ENCODE results near the gene SIRT4. TPM values are rescaled to one million over a fixed set of nuclear protein-coding genes. Genes with fewer than 3 reads are reported as not detected.

The SIRT4 gene
- total and polyA plus RNA-seq, 2 of the 13 experiments (the other 11 are each of a cell fraction or from before 2014, with no cell fraction given): 3.4 to 5.8 TPM

DNA sequence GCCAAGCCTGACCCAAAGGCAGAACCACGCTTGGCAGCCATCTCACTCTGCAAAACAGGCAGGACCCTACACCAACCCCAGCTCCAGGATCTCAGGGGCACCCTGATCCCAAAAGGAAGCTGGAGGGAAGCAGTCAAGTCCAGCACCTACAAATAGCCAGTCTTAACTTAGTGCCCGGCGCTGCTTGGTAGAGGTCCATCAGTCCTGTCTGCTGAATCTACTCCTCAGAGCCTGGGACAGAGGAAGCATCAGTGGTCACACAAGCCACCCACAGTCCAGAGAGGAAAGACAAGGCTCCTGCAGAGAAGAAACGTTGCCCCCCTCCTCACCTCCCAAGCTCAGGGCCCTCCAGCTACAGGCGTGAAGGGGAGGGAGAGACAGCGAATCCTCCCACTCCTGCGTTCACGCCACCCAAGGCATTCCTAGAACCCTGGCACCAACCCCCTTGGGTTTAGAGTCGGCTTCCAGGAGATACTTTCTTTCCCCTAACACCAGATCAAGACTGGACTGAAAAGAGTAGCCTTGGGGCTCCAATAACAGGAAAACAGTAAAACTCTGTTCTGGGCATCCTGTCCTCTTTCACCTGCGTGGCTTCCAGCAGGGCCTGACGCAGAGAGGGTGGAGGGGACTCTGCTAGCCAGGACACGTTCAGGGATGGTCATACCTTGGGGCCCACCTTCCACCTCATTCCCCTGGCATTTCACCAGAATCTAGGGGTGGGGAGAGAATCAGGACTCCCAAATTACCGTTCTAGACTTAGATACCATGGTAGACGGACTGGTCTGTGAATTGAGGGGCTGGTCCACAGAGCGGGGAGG is 37.8 kb upstream of the SIRT4 start:
- peak overlapping the region; percentile 84 for H3K9ac ChIP-seq (ENCODE audit: insufficient read depth, low read depth, low read length)
- H3K79me2 ChIP-seq (ENCODE audit: insufficient read depth, low read length): peaks cover 44% of the 10 kb centered on the region
- no TSS peak for BruUV-seq (replicated peaks)
- no peak overlapping the region for H2AFZ ChIP-seq (ENCODE audit: low read length)
- in situ Hi-C loops (cut with HindIII; ENCODE audit: extremely low pct_ligation_motif_present, low pct_unique_long_range_greater_than_20kb) (loop anchor here (10.0 kb wide), 1 partner anchor 49 kb away; no protein-coding TSS in a partner anchor), intact Hi-C loops (cut with micrococcal nuclease; ENCODE audit: unreplicated experiment) (no loop called here)
- WGBS (ENCODE audit: low lambda C conversion rate): 52% methylated on average over 12 of the region's 15 CpGs
- peak overlapping the region; percentile 85 for H3K4me2 ChIP-seq (ENCODE audit: low read depth, low read length)
- FAIRE-seq (no peak), ATAC-seq (peak; percentile 12; the same call in 1 of the 3 replicates), DNase-seq (ENCODE audit: low spot score) (no peak)
- no peak overlapping the region for H3K27ac ChIP-seq (ENCODE audit: extremely low read length, insufficient read depth, low read length)
- H3K27me3 ChIP-seq (ENCODE audit: control insufficient read depth in 1 of 2, insufficient read depth in 2 of 2, low read length in 2 of 2): no peaks in the 10 kb centered on the region
- POLR2A ChIA-PET: interaction anchor here (0.7 to 13.4 kb wide), 9 partner anchors 27 to 716 kb away, joined by 3 to 265 read pairs (median 6); partner anchors contain the start of genes RNU4-1, RNU4-2 and RPLP0
- TF ChIP-seq ZNF710 (CRISPR knock-in tag; IDR thresholded peaks at IDR 0.05; ENCODE audit: borderline replicate concordance) (0 out of 2 replicates have a peak, but pooled peaks have one; percentile 12), DMAP1 (CRISPR knock-in tag; IDR thresholded peaks at IDR 0.05) (no peak), REPIN1 (CRISPR knock-in tag; IDR thresholded peaks at IDR 0.05; ENCODE audit: borderline replicate concordance, low read depth) (no peak), ATF7-NPFF (CRISPR knock-in tag; IDR thresholded peaks at IDR 0.05; ENCODE audit: low read depth) (no peak), SRSF1 (optimal IDR thresholded peaks at IDR 0.05; ENCODE audit: low read depth, low read length) (no peak), EZH2 (conservative IDR thresholded peaks at IDR 0.05; ENCODE audit: low read depth, low read length) (no peak)
- TF ChIP-seq, protein P1, sequence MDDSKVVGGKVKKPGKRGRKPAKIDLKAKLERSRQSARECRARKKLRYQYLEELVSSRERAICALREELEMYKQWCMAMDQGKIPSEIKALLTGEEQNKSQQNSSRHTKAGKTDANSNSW (CRISPR knock-in tag; IDR thresholded peaks at IDR 0.05; ENCODE audit: borderline replicate concordance): no peak
- peak overlapping the region; percentile 76 to 97 (median 88) for H3K4me3 ChIP-seq (replicated peaks in 1 of 3; ENCODE audit: insufficient read depth in 1 of 3, low read depth in 2 of 3, low read length in 3 of 3)
- H3K4me1 ChIP-seq (ENCODE audit: insufficient read depth, low read length): peaks cover 84% of the 10 kb centered on the region
- CTCF ChIA-PET (ENCODE audit: low intra/inter-chr PET ratio, low total read pairs): interaction anchor here (4.0 kb wide), 1 partner anchor 35 kb away, joined by 51 read pairs; no protein-coding TSS in a partner anchor
- H4K20me1 ChIP-seq (ENCODE audit: insufficient read depth, low read length): peaks cover 3% of the 10 kb centered on the region; the same call in 1 of the 2 replicates
- H3K9me3 ChIP-seq (ENCODE audit: low read length): no peaks in the 10 kb centered on the region
- H3K36me3 ChIP-seq (replicated peaks in 1 of 2; ENCODE audit: control insufficient read depth in 1 of 2, insufficient read depth in 2 of 2, low read length in 2 of 2): no peaks in the 10 kb centered on the region; a peak in 2 of 5 replicates

Data from HepG2 (cell line).